Rectal smooth muscle tissue (tissue), 1 donor: ENCODE results near the gene DLST.
A peak's percentile ranks its signal among the peaks of the same experiment; 100 is the strongest.

Experiments
- H3K27ac ChIP-seq: one replicate; pipeline ENCODE4 v1.7.0; 2013; ENCODE audit warnings: low read depth, low read length, inconsistent platforms
- H3K27me3 ChIP-seq: one replicate; pipeline ENCODE4 v1.7.0; 2013; ENCODE audit warnings: low read length; ENCODE audit not compliant: control insufficient read depth, insufficient read depth
- H3K36me3 ChIP-seq: one replicate; pipeline ENCODE4 v1.7.0; 2013; ENCODE audit warnings: low read length; ENCODE audit not compliant: control insufficient read depth, insufficient read depth
- H3K4me1 ChIP-seq: one replicate; pipeline ENCODE4 v1.7.0; 2013; ENCODE audit warnings: low read length; ENCODE audit not compliant: control insufficient read depth, insufficient read depth
- H3K4me3 ChIP-seq: one replicate; pipeline ENCODE4 v1.7.0; 2013; ENCODE audit warnings: low read length
- H3K9ac ChIP-seq: one replicate; pipeline ENCODE4 v1.7.0; 2013; ENCODE audit warnings: low read length

DLST gene

GRCh38 chr14:74881431-74882102 lies at the start of gene DLST:
DLST (plus strand) TSS chr14:74881916; CDS start chr14:74881954, 38 bp downstream.
- peak within 1 kb of the TSS; percentile 89 for H3K27ac ChIP-seq
- H3K4me3 ChIP-seq: peak within 1 kb of the TSS; percentile 95
- peaks cover 12% of the 10 kb centered on the region for H3K4me1 ChIP-seq
- no peaks in the 10 kb centered on the region for H3K27me3 ChIP-seq
- peak within 1 kb of the TSS; percentile 89 for H3K9ac ChIP-seq
- peaks cover 4% of the 10 kb centered on the region for H3K36me3 ChIP-seq

DNA sequence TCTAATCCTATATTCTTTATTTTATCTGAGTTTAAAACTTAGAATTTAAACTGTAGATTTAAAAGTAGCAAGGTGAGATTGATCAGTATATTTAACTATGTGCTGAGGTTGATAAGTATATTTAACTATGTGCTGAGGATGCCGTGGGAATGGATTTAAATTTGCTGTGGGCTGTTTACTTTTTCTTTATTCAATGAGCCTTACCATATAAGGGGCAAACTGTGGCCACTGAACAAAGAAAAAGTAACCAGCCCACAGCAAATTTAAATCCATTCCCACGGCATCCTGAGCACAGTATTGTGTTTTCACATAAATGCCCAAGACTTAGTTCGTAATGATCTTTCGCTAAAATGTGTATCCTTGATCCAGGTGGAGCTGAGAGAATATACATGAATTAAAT lies 48.9 kb upstream of the DLST start:
- H3K4me3 ChIP-seq: no peak overlapping the region
- H3K27me3 ChIP-seq: no peaks in the 10 kb centered on the region
- H3K36me3 ChIP-seq: peaks cover 6% of the 10 kb centered on the region
- H3K27ac ChIP-seq: no peak overlapping the region
- H3K9ac ChIP-seq: no peak overlapping the region
- peaks cover 3% of the 10 kb centered on the region for H3K4me1 ChIP-seq

DNA sequence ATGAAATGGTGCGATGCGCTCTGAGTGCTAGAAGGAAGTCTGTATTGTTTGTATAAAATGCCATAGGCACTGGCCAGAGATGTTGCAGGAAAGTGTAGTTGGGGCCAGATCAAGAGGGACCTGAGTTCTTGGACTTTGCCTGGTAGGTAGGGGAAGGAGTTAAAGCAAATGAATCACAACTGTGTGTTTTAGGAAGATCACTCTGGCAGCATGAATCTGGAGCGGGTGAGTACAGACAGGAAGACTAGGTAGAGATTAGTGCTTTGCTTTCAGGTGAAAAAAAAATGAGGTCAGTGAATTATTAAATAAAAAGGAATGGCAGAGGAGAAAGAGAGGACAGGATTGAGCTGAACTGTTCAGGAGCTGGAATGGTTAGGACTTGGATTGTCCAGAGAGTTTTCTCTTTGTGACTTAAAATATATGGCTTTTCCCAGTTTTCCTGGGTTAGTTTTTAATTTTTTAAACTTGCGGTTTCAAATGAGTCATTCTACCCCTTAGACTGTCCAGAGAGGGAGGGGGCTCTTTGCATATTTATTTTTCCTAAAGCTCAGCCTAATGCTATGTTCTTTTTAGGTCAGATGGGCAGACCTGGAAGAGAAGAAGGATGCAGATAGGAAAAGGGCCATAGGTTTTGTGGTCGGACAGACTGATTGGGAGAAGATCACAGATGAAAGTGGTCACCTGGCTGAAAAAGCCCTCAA lies 46.9 kb upstream of the DLST start:
- no peak overlapping the region for H3K9ac ChIP-seq
- no peak overlapping the region for H3K27ac ChIP-seq
- H3K36me3 ChIP-seq: peaks cover 4% of the 10 kb centered on the region
- H3K4me1 ChIP-seq: peaks cover 3% of the 10 kb centered on the region
- no peaks in the 10 kb centered on the region for H3K27me3 ChIP-seq
- H3K4me3 ChIP-seq: no peak overlapping the region

GRCh38 chr14:74835645-74836250 lies 46.0 kb upstream of the DLST start:
- no peak overlapping the region for H3K4me3 ChIP-seq
- H3K4me1 ChIP-seq: peaks cover 3% of the 10 kb centered on the region
- H3K36me3 ChIP-seq: peaks cover under 1% of the 10 kb centered on the region
- H3K27me3 ChIP-seq: no peaks in the 10 kb centered on the region
- H3K27ac ChIP-seq: no peak overlapping the region
- H3K9ac ChIP-seq: no peak overlapping the region

DNA sequence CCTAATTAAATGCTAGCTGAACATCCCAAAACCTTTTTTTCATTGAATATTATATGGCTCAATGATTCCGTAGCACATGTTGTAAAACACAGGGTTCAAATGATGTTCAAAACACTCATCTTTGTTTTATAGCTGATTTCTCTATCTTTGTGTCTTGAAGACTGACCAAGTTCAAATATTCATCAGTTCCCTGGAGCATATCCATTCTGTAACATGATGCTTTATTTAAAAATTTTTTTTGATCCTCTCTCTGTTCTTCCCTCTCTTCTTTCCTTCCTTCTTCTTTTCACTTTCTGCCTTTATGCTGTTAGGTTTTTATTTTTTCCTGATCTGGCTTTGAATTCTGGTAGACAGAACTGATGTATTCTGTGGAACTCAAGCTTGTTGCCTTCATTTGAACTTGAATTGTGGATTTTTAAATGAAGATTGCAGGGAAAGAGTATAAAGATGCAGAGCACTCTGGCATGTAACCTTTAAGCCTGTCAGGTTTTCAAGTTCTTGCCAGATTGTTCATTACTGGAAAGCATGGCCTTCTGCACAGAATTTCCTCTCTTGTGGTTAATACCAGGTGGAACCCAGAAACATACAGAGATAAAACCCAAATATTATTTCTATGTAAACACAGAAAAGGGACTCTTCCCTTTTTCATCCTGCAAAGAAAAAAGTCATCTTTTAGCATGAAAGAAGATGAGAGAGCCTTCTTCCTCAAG lies 45.3 kb upstream of the DLST start:
- no peak overlapping the region for H3K4me3 ChIP-seq
- H3K9ac ChIP-seq: no peak overlapping the region
- H3K4me1 ChIP-seq: peaks cover 3% of the 10 kb centered on the region
- H3K27ac ChIP-seq: no peak overlapping the region
- H3K27me3 ChIP-seq: no peaks in the 10 kb centered on the region
- no peaks in the 10 kb centered on the region for H3K36me3 ChIP-seq

- Histone ChIP-seq H3K27me3 (no peaks in the 10 kb centered on the region), H3K27ac (no peak overlapping the region), H3K9ac (no peak overlapping the region), H3K36me3 (no peaks in the 10 kb centered on the region), H3K4me1 (peaks cover 3% of the 10 kb centered on the region), H3K4me3 (no peak overlapping the region)
Observed at GRCh38 chr14:74838166-74838565, 43.5 kb upstream of the DLST start.

- no peak overlapping the region for H3K9ac ChIP-seq
- H3K27ac ChIP-seq: no peak overlapping the region
- H3K4me3 ChIP-seq: no peak overlapping the region
- H3K36me3 ChIP-seq: no peaks in the 10 kb centered on the region
- H3K4me1 ChIP-seq: peaks cover 3% of the 10 kb centered on the region
- no peaks in the 10 kb centered on the region for H3K27me3 ChIP-seq
Observed at GRCh38 chr14:74840603-74841030, 41.1 kb upstream of the DLST start.

DNA sequence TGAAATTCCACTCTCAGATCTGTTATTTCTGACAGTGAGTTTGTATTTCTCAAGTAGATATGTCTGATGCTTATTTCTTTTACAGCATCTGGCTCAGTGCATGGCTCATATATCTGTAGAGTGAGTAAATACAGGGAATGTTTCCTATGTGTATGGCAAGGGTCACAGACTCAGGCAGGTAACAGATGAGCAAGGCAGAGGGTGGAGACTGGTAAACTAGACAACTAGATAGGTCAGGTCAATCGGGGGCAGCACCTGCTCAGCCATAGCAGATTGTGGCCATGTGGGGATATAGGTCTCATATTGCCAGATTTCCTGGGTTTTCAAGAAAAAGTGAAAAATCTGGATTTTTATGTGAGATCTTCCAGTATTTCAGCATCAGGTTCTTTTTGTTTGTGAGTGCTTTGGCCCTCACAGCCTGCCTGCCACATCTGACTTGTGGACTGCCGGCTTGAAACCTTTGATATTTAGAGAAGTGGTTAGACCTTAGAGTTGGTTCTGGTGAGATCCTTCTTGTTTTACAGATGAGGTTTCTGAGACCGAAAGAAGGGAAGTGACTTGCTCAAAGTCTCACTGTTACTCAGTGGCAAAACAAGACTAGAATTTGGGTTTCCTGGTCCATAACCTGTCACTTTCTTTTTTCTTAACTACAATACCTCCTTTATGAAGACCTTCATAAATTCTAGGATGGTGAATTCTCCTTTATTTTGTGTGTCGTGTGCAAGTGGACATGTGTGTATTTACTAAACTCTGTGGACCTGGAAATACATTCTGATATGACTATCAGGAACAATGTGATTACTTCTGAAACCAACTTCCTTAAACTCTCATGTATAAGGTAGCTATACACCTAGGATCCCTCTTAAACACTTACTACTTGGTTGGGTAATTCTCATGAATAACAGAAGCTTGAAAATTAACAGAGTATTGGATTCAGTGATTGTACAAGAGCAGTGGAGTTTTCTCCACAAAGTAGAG lies 40.2 kb upstream of the DLST start:
- no peak overlapping the region for H3K9ac ChIP-seq
- no peaks in the 10 kb centered on the region for H3K36me3 ChIP-seq
- no peaks in the 10 kb centered on the region for H3K27me3 ChIP-seq
- H3K4me1 ChIP-seq: peaks cover 3% of the 10 kb centered on the region
- H3K27ac ChIP-seq: no peak overlapping the region
- no peak overlapping the region for H3K4me3 ChIP-seq

- Histone ChIP-seq H3K4me3 (no peak overlapping the region), H3K36me3 (no peaks in the 10 kb centered on the region), H3K4me1 (no peaks in the 10 kb centered on the region), H3K27ac (no peak overlapping the region), H3K9ac (no peak overlapping the region), H3K27me3 (no peaks in the 10 kb centered on the region)
Observed at GRCh38 chr14:74843653-74844052, 38.1 kb upstream of the DLST start.

DNA sequence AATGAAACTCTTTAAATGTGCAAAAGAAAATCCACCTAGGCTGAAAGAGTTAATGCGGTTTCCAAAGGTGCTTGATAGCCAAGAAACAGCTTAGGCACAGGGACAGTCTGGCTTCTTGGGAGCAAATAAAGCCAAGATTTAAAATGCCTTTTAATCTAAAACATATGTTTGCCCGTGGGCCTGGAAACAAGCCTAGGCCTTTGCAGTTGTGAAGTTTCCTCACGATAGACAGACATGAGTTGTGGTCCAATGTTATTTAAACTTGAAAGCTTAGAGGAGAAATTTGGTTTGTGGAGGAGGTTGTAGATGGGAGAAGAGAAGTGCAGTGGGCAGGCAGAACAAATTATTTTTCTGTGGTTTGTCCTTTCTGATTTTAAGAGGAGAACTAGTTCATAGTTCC lies 35.5 kb upstream of the DLST start:
- H3K4me1 ChIP-seq: no peaks in the 10 kb centered on the region
- no peak overlapping the region for H3K9ac ChIP-seq
- no peak overlapping the region for H3K27ac ChIP-seq

DNA sequence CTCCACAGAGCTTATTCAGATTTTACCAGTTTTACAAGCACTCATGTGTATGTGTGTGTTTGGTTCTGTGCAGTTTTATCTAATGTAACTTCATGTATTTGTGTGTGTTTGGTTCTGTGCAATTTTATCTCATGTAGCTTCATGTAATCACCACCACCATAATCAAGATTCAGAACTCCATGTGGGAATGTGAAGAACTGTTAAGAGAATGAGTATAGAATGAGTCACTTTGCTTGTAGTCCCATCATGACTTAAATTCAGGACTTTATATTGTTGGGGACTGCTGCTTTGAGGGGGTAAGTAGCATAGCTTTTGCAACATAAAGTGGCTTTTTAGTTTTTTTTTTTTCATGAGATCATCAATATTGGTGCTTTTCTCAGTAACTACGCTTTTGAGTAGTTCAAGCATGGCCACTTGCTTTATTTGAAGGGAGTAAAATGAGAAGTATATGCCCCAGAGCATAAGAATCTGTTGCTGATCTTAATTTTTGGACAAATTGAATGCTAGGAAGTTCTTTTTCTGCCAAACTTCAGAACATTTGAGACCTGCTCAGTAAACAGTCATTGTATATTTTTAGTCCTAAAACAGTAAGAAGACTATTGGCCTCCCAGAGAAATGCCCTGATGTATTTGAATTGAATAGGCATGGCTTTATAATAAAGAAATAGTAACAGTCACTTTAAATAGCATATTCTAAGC lies 34.6 kb upstream of the DLST start:
- Histone ChIP-seq H3K4me3 (no peak overlapping the region), H3K27me3 (no peaks in the 10 kb centered on the region), H3K4me1 (no peaks in the 10 kb centered on the region), H3K36me3 (no peaks in the 10 kb centered on the region), H3K27ac (no peak overlapping the region), H3K9ac (no peak overlapping the region)

More for the DNA sequence above, 35.5 kb upstream of the DLST start:
- H3K4me3 ChIP-seq: no peak overlapping the region
- no peaks in the 10 kb centered on the region for H3K27me3 ChIP-seq
- H3K36me3 ChIP-seq: no peaks in the 10 kb centered on the region
